ENCODE measurements around the gene RAB17.

Gene RAB17

DNA sequence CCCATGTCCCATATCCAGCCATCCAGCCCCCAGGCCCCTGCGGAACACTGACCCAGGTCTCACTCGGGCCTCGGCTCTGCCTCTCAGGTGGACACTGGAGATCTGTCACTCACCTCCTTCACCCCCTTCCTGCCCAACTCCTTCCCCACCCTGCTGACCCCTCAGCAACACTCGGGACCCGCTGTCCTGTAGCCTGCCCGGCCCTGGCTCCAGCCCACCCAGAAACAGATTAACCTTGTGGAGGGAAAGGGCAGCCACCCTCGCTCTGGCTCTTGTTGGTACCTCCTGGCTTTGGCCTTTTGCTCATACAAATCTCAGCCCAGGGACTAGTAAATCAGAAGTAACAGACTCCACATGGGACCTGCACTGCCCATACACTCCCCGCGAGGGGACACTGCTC lies 53.9 kb downstream of the RAB17 start:
- DNase-seq (ENCODE audit: low spot score), result no peak

DNA sequence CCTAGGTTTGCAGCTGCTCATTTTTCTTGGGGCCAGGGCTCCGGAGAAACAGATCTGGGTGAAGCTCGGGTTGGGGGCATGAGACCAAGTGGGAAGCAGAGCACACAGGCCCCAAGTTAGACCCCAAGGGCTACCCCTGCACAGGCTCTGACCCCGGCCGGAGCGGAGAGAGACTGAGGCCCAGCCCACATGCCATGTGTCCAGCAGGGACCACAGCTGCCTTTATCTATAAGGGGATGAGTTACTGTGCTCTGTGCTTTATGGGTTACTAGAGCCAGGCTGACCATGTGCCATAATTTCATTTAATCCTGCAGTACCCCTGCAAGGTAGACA lies 54.5 kb downstream of the RAB17 start:
- DNase-seq (ENCODE audit: low spot score), result no peak

DNA sequence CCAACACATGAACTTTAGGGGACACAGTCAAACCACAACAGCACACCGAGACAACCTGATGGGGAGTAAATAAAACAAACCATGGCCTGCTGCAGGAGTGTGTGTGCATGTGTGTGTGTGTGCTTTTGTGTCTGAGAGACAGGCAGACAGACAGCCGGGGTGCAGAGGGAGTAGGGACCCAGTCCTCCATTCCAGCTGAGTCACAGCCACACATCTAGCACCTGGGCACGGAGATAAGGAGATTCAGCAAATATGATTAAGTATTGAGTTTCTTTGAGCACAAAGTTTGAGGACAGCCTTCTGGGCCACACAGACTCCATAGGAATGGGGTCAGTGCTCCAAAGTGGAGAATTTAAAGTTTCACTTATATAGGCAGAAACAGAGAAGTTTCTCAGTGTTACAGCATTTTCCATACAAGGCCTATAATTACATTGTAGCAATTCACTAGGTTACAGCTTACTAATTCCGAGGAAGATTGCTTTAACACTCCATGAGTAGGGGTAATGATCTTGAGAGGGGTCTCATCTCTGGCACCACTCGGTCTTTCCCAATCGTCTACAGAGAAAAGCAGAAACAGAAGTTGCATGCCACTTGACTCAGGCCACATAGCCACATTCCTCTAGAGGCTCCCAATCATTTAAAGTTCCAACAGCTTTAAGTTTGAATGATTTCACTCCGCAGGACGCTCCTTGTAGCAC lies 55.0 kb downstream of the RAB17 start:
- DNase-seq (ENCODE audit: low spot score), result no peak

- no peak for DNase-seq (ENCODE audit: low spot score)
These were observed 56.2 kb downstream of the RAB17 start for GRCh38 chr2:237534380-237534779.

DNA sequence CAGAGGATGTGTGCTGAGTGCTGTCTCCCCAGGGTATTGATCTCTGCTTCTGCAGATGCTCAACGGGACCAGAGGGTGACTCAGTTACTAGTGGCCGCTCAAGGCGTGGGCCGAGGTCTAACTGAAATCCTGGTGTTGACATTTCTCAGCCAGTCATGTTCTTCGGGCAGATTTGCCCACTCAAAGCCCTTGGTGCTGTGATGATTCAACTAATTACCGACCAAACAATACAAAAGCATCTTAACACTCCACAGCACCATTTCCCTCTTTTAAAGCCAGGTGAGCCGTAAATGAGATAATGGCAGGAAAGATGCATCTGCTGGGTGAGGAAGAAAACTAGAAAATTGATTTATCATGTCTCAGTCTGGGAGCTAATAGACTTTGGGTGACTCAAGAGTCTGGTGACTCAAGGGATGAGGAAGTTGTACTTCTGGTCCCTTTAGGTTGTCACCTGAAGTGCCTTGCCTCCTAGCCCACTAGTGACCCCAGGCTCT lies 56.8 kb downstream of the RAB17 start:
- no peak for DNase-seq (ENCODE audit: low spot score)

GRCh38 chr2:237532160-237532559 lies 58.4 kb downstream of the RAB17 start:
- no peak for DNase-seq (ENCODE audit: low spot score)

GRCh38 chr2:237530472-237531433 lies 59.8 kb downstream of the RAB17 start:
- DNase-seq (ENCODE audit: low spot score), result no peak

GRCh38 chr2:237529452-237530402 lies 60.8 kb downstream of the RAB17 start:
- DNase-seq (ENCODE audit: low spot score), result no peak

DNA sequence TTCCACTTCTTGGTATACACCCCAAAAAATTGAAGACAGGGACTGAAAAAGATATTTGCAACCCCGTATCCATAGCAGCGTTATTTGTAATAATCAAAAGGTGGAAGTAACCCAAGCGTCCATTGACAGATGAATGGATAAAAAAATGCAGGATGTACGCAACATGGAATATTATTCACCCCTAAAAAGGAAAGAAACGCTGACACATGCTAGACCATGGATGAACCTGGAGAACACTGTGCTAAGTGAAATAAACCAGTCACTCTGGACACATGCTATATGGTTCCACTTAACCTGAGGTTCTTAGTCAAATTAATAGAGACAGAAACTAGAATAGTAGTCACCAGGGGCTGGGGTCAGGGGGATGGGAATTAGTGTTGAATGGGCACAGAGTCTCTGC lies 62.8 kb downstream of the RAB17 start:
- no peak for DNase-seq (ENCODE audit: low spot score)

- no peak for DNase-seq (ENCODE audit: low spot score)
These were observed 63.3 kb downstream of the RAB17 start for GRCh38 chr2:237527233-237527632.

DNA sequence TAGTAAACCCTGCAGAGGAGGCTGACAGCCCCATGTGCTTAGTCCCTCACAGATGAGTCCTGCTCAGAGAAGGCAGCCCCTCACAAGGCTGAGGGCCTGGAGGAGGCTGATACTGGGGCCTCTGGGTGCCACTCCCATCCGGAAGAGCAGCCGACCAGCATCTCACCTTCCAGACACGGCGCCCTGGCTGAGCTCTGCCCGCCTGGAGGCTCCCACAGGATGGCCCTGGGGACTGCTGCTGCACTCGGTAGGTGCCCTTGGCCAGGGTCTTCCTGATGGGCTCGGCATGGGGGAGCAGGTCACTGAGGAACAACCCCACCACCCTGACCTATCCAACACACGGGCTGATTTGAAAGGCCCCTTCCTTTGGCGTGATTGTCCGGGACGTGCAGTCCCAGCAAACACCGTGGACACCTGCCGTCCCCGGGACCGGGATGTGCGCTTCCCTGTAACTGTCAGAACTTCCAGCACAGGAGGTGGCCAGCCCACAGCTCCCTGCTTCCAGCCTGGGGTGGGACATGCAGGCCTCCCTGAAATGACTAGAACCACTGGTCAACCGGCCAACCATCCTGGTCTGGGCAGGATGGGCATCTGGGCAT lies 64.9 kb downstream of the RAB17 start:
- no peak for DNase-seq (ENCODE audit: low spot score)

- DNase-seq (ENCODE audit: low spot score), result no peak
These were observed 65.9 kb downstream of the RAB17 start for GRCh38 chr2:237524631-237525030.
